GM23248 (cell line): ENCODE results near the gene TRPV4.

Source experiments
- EZH2 ChIP-seq: fragments of 200-600 bp; sonication (generic); IDR thresholded peaks from 2 replicates; pipeline ENCODE4 v1.6.1; 2018; ENCODE audit warnings: antibody characterized with exemption, mild to moderate bottlenecking; ENCODE audit not compliant: insufficient read depth, poor library complexity, severe bottlenecking
- EZH2phosphoT487 ChIP-seq: fragments of 200-600 bp; sonication (generic); IDR thresholded peaks from 2 replicates; pipeline ENCODE4 v1.6.1; 2018; ENCODE audit warnings: antibody characterized with exemption, moderate library complexity, mild to moderate bottlenecking, low read depth; ENCODE audit not compliant: insufficient read depth

- TF ChIP-seq EZH2 = no peak
- no peak for TF ChIP-seq EZH2phosphoT487
These were observed 65.7 kb downstream of the TRPV4 start for GRCh38 chr12:109767456-109767855.
